Neural progenitor cell (in vitro differentiated cells): Measurements from ENCODE around the gene ZMIZ1.

Source experiments
- CTCF ChIP-seq: fragments of 200-600 bp; sonication (generic); IDR thresholded peaks from 2 replicates; pipeline ENCODE4 v1.5.1; 2017; ENCODE audit warnings: antibody characterized with exemption, mild to moderate bottlenecking
- EZH2 ChIP-seq: fragments of 200-600 bp; sonication (generic); IDR thresholded peaks from 2 replicates; pipeline ENCODE4 v1.6.1; 2017; ENCODE audit warnings: antibody characterized with exemption, mild to moderate bottlenecking, moderate library complexity
- EZH2phosphoT487 ChIP-seq: fragments of 200-600 bp; sonication (generic); IDR thresholded peaks from 2 replicates; pipeline ENCODE4 v1.6.1; 2017; ENCODE audit warnings: antibody characterized with exemption

- TF ChIP-seq EZH2 = no peak
- no peak for TF ChIP-seq EZH2phosphoT487
- TF ChIP-seq CTCF = no peak
Measured at GRCh38 chr10:79268161-79268601, 199.4 kb downstream of the ZMIZ1 start.
